Measurements from ENCODE around the gene SSTR4.

- TF ChIP-seq CTCF (conservative IDR thresholded peaks at IDR 0.05 in 1 of 2, IDR thresholded peaks at IDR 0.05 in 1 of 2; ENCODE audit: extremely low read depth in 1 of 2, insufficient read depth in 1 of 2, low read depth in 1 of 2, low read length in 2 of 2) (no peak), EZH2 (IDR thresholded peaks at IDR 0.05; ENCODE audit: borderline replicate concordance, low read length) (no peak)
Measured at GRCh38 chr20:22999756-23000155, 35.4 kb upstream of the SSTR4 start.

Measured in mammary epithelial cell (primary cell).